ENCODE results near the gene KIF26B. TPM values are rescaled to one million over a fixed set of nuclear protein-coding genes. Genes with fewer than 3 reads are reported as not detected.
"Not testable (repeated sequence)": the region's sequence is repeated elsewhere in the genome, so short reads cannot be mapped to it uniquely, and the experiment has no call there.

KIF26B gene
- total RNA-seq, 1 donor from 2014 or later: 3.5 TPM

DNA sequence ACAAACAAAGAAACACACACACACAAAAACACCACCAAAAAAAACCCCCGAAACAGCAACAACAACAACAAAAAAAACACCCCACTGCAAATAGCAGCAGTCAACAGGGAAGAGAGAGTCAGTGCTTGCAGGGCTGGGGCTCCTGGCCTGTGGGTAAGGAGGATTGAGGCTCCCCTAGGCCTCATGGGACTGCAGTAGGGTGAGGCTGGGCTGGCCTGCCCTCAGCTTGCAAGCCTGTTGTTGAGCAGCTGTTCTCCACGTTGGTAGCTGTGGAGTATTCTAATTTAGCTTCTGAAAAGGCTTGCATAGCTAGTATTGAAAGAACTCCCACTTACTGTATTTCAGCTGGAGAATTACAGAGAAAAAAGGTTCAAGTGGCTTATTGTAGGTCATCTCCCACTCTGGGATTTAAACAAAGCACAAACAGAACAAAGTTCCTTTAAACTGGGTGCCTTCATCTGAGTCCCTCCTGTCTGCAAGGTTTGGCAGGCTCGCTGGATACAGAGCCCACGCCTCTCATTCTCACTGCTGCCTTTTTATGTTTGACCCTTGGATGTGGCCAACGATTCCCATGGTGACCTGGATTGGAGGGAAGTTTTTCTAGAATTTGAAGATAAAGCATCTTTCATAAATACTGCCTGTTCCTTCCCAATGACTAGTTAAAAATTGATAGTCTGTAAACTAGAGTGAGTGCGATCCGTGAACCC lies 247.2 kb downstream of the KIF26B start:
- TF ChIP-seq, protein P1, sequence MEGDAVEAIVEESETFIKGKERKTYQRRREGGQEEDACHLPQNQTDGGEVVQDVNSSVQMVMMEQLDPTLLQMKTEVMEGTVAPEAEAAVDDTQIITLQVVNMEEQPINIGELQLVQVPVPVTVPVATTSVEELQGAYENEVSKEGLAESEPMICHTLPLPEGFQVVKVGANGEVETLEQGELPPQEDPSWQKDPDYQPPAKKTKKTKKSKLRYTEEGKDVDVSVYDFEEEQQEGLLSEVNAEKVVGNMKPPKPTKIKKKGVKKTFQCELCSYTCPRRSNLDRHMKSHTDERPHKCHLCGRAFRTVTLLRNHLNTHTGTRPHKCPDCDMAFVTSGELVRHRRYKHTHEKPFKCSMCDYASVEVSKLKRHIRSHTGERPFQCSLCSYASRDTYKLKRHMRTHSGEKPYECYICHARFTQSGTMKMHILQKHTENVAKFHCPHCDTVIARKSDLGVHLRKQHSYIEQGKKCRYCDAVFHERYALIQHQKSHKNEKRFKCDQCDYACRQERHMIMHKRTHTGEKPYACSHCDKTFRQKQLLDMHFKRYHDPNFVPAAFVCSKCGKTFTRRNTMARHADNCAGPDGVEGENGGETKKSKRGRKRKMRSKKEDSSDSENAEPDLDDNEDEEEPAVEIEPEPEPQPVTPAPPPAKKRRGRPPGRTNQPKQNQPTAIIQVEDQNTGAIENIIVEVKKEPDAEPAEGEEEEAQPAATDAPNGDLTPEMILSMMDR (IDR thresholded peaks at IDR 0.05; ENCODE audit: borderline replicate concordance): no peak

DNA sequence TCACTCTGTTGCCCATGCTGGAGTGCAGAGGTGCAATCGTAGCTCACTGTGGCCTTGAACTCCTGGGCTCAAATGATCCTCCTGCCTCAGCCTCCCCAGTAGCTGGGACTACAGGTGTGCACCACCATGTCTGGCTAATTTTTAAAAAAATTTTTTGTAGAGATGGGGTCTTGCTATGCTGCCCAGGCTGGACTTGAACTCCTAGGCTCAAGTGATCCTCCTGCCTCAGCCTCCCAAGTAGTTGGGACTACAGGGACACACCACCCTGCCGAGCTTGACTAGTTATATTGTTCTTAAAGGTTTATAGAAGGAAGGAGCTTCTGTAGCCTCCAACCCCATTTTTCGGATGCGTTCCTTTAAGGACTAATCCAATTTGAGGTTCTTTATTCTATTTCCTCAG lies 248.2 kb downstream of the KIF26B start:
- DNase-seq; H3K9me3 ChIP-seq (replicated peaks); H3K27ac ChIP-seq (replicated peaks); H3K4me3 ChIP-seq; intact Hi-C loops (cut with micrococcal nuclease); H3K4me1 ChIP-seq; H3K36me3 ChIP-seq: not testable (repeated sequence)
- peaks cover 41% of the 10 kb centered on the region for H3K27me3 ChIP-seq (ENCODE audit: low read depth)

More for the DNA sequence above, 247.2 kb downstream of the KIF26B start:
- DNase-seq: no peak
- intact Hi-C loops (cut with micrococcal nuclease): no loop called here
- H3K27me3 ChIP-seq (ENCODE audit: low read depth): peaks cover 43% of the 10 kb centered on the region
- H3K27ac ChIP-seq (replicated peaks): no peak overlapping the region
- H3K36me3 ChIP-seq: no peaks in the 10 kb centered on the region
- H3K4me3 ChIP-seq: no peak overlapping the region
- no peaks in the 10 kb centered on the region for H3K4me1 ChIP-seq
- H3K9me3 ChIP-seq (replicated peaks): no peaks in the 10 kb centered on the region

DNA sequence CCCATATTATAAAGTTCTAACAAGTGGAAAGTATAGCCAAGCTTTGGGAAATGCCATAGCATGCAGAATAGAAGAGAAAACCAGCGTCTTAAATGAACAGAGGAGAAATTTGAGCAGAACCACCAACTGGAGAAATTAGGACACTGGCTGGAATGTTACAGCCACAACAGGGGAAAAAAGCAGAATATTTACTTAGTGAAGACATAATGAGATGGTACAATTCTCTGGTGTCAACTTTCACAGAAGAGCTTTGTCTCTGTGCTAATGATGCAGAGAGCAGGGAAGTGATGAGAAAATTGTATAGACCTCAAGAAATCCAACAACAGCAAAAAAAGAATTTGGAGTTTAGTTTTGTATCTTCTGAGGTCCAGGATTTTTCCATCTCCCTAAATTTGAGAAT lies 249.7 kb downstream of the KIF26B start:
- Histone ChIP-seq H3K4me3 (no peak overlapping the region), H3K27ac (replicated peaks) (no peak overlapping the region), H3K4me1 (no peaks in the 10 kb centered on the region), H3K9me3 (replicated peaks) (no peaks in the 10 kb centered on the region), H3K36me3 (no peaks in the 10 kb centered on the region), H3K27me3 (ENCODE audit: low read depth) (peaks cover 27% of the 10 kb centered on the region)
- TF ChIP-seq, protein P1 (IDR thresholded peaks at IDR 0.05; ENCODE audit: borderline replicate concordance): no peak
- DNase-seq: no peak
- intact Hi-C loops (cut with micrococcal nuclease): no loop called here

DNA sequence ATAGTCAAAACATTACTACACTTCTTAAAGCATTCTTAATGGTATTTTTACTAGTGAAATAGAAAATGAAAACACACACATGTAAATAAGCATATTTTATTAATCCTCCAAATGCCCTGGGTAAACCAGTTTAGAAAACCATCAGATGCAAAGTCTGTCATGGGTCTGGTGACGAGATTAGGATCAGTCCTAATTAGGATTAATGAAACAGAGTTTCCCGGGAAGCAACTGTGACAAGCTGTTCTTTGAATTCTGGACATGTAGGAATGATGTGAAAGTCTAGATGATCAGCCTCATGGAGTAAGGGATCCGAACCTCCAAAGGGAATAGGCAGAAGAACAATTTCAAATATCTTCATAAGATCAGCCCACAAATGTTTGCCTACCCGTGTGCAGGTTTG lies 250.2 kb downstream of the KIF26B start:
- DNase-seq: no peak
- Histone ChIP-seq H3K27ac (replicated peaks) (no peak overlapping the region), H3K4me3 (no peak overlapping the region), H3K9me3 (replicated peaks) (no peaks in the 10 kb centered on the region), H3K4me1 (no peaks in the 10 kb centered on the region), H3K27me3 (ENCODE audit: low read depth) (peaks cover 23% of the 10 kb centered on the region), H3K36me3 (no peaks in the 10 kb centered on the region)
- intact Hi-C loops (cut with micrococcal nuclease): no loop called here
- TF ChIP-seq, protein P1 (IDR thresholded peaks at IDR 0.05; ENCODE audit: borderline replicate concordance): no peak

DNA sequence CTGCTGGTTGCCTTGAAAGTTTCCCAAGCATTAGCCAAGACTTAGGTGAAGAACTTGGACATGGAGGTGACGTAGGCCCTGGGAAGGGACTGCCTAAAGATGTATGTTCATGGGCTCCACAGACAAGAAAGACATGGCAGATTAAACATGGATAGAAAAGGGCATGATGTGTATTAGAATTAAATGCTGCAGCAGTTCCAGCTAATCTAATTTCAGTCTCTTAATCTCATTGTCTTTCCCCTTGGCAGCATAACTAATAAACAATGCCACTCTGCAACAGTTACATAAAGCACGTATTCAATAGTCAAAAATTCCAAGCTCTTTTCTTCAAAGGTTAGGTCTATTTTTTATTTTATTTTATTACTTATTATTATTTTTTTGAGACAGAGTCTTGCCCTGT lies 251.6 kb downstream of the KIF26B start:
- H3K4me3 ChIP-seq: no peak overlapping the region
- intact Hi-C loops (cut with micrococcal nuclease): no loop called here
- no peak for DNase-seq
- no peaks in the 10 kb centered on the region for H3K9me3 ChIP-seq (replicated peaks)
- TF ChIP-seq, protein P1 (IDR thresholded peaks at IDR 0.05; ENCODE audit: borderline replicate concordance): no peak
- H3K4me1 ChIP-seq: no peaks in the 10 kb centered on the region
- H3K27me3 ChIP-seq (ENCODE audit: low read depth): peaks cover 15% of the 10 kb centered on the region
- H3K27ac ChIP-seq (replicated peaks): no peak overlapping the region
- H3K36me3 ChIP-seq: no peaks in the 10 kb centered on the region

DNA sequence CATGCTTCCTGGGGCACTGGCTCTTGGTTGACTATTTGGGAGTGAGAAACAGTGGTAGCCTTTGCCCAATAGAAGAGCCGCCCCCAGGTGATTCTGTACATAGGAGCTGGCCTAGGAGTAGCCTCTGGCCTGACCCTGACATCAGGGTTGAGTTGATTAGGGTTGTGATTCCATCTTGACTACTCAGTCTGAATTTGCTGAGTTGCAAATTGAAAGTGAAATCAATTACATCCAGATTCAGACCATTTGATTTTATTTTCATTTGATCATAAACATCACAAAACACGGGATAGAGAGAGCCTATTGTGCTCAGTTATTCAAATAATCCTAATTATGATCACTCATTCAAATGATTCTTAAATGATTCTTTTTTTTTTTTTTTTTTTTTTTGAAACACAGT lies 253.2 kb downstream of the KIF26B start:
- TF ChIP-seq, protein P1 (IDR thresholded peaks at IDR 0.05; ENCODE audit: borderline replicate concordance): no peak
- H3K4me3 ChIP-seq: no peak overlapping the region
- H3K9me3 ChIP-seq (replicated peaks): no peaks in the 10 kb centered on the region

More for the DNA sequence above, 253.2 kb downstream of the KIF26B start:
- Histone ChIP-seq H3K36me3 (no peaks in the 10 kb centered on the region), H3K27me3 (ENCODE audit: low read depth) (peaks cover 11% of the 10 kb centered on the region), H3K4me1 (no peaks in the 10 kb centered on the region), H3K27ac (replicated peaks) (no peak overlapping the region)
- intact Hi-C loops (cut with micrococcal nuclease): no loop called here
- no peak for DNase-seq
